Measurements from ENCODE around the gene PRKAG2. TPM values are rescaled to one million over a fixed set of nuclear protein-coding genes. Genes with fewer than 3 reads are reported as not detected.

The PRKAG2 gene
- total and polyA plus RNA-seq, 4 donors: 36.7 to 46.1 (median 40.0) TPM

DNA sequence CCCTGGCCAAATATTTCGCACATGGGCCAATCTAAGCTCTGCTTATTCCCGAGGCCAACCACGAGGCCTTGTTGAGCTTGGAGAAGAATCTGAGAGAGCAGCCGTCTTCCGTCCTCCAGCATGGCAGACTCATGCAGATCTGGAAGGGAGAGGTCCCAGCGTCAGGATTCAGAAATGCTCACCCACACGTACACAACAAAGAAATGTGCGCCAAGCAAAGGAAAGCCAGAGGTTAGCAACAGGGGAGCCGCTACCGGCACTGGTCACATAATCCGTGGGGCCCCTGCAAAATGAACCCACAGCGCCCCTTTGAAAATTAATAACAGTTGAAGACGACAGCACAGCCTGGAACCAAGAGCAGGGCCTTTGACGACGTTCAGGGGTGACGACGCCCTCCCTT lies 25.4 kb upstream of the PRKAG2 start:
- Histone ChIP-seq H3K4me1 (ENCODE audit: control insufficient read depth, insufficient read depth, low read length) (peaks cover 2% of the 10 kb centered on the region), H3K9me3 (ENCODE audit: control insufficient read depth, insufficient read depth, low read length) (no peaks in the 10 kb centered on the region), H3K27ac (ENCODE audit: low read depth, low read length) (no peak overlapping the region), H3K36me3 (ENCODE audit: control insufficient read depth, insufficient read depth, low read length) (no peaks in the 10 kb centered on the region), H3K27me3 (ENCODE audit: control insufficient read depth, insufficient read depth, low read length) (no peaks in the 10 kb centered on the region), H3K4me3 (ENCODE audit: low read depth, low read length) (no peak overlapping the region)
- DNase-seq (ENCODE audit: low read depth in 4 of 6, low spot score in 6 of 6): peak in 1 of 6 donors; percentile 25
- WGBS (ENCODE audit: insufficient coverage): 50% methylated on average over 13 of the region's 17 CpGs

DNA sequence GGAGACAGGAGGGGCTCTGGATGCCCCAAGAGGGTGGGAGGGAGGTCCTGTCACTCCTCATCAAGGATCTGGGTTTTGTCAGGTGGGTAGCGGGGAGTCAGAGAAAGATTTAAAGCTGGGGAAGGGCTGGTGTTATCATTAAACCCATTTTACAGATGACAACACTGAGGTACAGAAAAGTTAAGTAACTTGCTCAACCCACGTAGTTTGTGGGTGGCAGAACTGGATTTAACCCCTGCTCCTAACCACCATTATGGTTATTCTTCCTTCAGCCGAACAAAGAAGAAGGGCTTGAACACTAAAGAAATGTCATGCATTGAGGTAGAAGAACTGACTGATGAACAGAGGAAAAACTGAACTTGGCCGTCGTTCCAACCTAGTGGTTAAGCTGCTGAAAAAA lies 24.9 kb upstream of the PRKAG2 start:
- 49% methylated on average over 2 of the region's 5 CpGs for WGBS (ENCODE audit: insufficient coverage)
- no peaks in the 10 kb centered on the region for H3K9me3 ChIP-seq (ENCODE audit: control insufficient read depth, insufficient read depth, low read length)
- DNase-seq (ENCODE audit: low read depth in 4 of 6, low spot score in 6 of 6): no peak

DNA sequence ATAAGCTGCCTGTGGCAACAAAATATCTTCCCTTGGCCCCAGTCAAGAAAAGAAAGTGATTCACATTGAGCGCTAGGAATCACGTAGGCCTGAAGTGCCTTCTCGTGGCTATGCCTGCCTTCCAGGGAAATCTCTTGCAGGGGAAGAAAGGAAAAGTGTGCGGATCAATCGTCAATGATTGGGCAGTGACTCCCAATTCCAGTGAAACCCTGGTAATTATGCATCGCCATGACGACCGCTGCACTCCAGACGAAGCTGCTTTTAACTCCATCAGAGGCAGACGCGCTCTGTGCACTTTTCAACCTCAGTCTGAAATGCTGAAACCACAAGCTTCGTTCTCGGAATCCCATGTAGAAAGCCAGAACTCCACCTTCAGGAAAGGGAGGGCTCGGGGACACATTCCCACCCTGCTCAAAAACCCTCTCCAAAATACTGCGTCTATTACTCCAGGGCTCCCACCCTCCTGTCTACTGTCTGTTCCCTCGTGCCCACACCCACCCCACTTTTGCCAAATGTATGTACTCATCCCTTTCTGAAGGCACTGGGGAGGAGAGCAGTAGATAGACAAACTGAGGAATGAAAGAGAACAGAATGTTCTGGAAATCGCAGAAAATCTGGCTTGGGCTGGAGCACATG lies 24.2 kb upstream of the PRKAG2 start:
- Histone ChIP-seq H3K27me3 (ENCODE audit: control insufficient read depth, insufficient read depth, low read length) (no peaks in the 10 kb centered on the region), H3K36me3 (ENCODE audit: control insufficient read depth, insufficient read depth, low read length) (no peaks in the 10 kb centered on the region), H3K4me1 (ENCODE audit: control insufficient read depth, insufficient read depth, low read length) (peaks cover 6% of the 10 kb centered on the region), H3K4me3 (ENCODE audit: low read depth, low read length) (no peak overlapping the region), H3K9me3 (ENCODE audit: control insufficient read depth, insufficient read depth, low read length) (no peaks in the 10 kb centered on the region), H3K27ac (ENCODE audit: low read depth, low read length) (no peak overlapping the region)
- DNase-seq (ENCODE audit: low read depth in 4 of 6, low spot score in 6 of 6): peak in 2 of 6 donors; percentile 67 to 80
- WGBS (ENCODE audit: insufficient coverage): 30% methylated on average over 14 of the region's 17 CpGs

More for the DNA sequence above, 24.9 kb upstream of the PRKAG2 start:
- H3K27ac ChIP-seq (ENCODE audit: low read depth, low read length): no peak overlapping the region
- H3K4me3 ChIP-seq (ENCODE audit: low read depth, low read length): no peak overlapping the region
- H3K36me3 ChIP-seq (ENCODE audit: control insufficient read depth, insufficient read depth, low read length): no peaks in the 10 kb centered on the region
- H3K4me1 ChIP-seq (ENCODE audit: control insufficient read depth, insufficient read depth, low read length): peaks cover 6% of the 10 kb centered on the region
- H3K27me3 ChIP-seq (ENCODE audit: control insufficient read depth, insufficient read depth, low read length): no peaks in the 10 kb centered on the region

DNA sequence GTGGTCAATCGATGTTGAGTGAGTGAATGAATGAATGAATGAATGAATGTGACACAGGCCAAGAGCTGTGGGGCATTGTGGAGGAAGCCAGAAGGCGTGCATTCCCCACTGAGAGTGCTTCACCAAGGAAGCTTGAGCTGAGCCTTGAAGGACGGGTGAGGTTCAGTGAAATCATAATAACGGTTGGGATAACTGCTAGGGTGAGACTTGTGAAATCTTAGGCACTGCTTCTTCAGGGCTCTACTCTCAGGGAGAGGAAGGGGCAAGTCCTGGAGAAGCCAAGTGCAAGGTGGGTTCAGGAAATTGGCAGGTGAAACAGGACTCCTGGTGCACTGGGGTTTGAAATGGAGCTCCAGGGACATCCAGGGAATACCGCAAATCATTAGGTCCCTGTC lies 23.7 kb upstream of the PRKAG2 start:
- Histone ChIP-seq H3K27me3 (ENCODE audit: control insufficient read depth, insufficient read depth, low read length) (no peaks in the 10 kb centered on the region), H3K27ac (ENCODE audit: low read depth, low read length) (no peak overlapping the region), H3K4me1 (ENCODE audit: control insufficient read depth, insufficient read depth, low read length) (peaks cover 6% of the 10 kb centered on the region), H3K36me3 (ENCODE audit: control insufficient read depth, insufficient read depth, low read length) (no peaks in the 10 kb centered on the region), H3K9me3 (ENCODE audit: control insufficient read depth, insufficient read depth, low read length) (no peaks in the 10 kb centered on the region), H3K4me3 (ENCODE audit: low read depth, low read length) (no peak overlapping the region)
- WGBS (ENCODE audit: insufficient coverage): 74% methylated on average over 5 of the region's 5 CpGs
- peak in 1 of 6 donors; percentile 15 for DNase-seq (ENCODE audit: low read depth in 4 of 6, low spot score in 6 of 6)

DNA sequence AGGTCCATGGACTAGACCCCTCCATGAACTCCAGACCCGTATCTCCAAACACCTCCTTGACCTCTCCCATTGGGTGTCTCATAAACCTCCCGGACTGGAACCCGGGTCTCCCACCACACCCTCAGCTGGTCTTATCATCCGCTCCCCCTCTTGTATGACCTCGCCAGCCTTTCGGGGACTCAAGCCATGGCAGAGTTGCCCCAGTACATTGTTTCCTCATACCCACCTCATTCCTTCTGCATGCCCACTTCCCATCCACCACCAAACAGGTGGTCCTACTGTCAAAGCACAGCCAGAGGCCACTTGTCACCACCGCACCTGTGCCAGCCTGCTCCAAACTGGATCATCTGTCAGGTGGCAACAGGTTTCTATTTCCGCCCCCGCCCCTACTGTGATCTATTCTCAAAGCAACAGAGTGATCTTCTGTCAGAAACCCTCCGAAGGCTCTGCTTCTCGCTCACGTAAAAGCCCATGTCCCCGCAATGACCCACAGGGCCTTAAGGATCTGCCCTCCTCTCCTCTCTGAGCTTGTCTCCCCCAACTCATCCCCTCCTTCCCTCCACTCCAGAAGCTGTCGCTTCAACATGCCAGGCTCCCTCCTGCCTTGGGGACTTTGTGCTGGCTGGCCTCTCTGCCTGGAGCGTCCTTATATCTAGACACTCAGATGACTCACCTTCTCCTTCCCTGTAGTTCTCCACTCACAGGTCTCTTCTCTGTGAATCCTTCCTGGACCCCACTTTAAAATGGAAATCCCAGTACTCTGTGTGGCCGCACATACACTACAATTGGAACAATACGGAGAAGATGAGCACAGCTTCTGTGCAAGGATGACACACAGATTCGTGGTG lies 22.8 kb upstream of the PRKAG2 start:
- WGBS (ENCODE audit: insufficient coverage): 94% methylated on average over 18 of the region's 18 CpGs
- Histone ChIP-seq H3K9me3 (ENCODE audit: control insufficient read depth, insufficient read depth, low read length) (no peaks in the 10 kb centered on the region), H3K4me1 (ENCODE audit: control insufficient read depth, insufficient read depth, low read length) (peaks cover 6% of the 10 kb centered on the region), H3K27me3 (ENCODE audit: control insufficient read depth, insufficient read depth, low read length) (no peaks in the 10 kb centered on the region), H3K36me3 (ENCODE audit: control insufficient read depth, insufficient read depth, low read length) (no peaks in the 10 kb centered on the region), H3K4me3 (ENCODE audit: low read depth, low read length) (no peak overlapping the region), H3K27ac (ENCODE audit: low read depth, low read length) (no peak overlapping the region)
- DNase-seq (ENCODE audit: low read depth in 4 of 6, low spot score in 6 of 6): no peak

DNA sequence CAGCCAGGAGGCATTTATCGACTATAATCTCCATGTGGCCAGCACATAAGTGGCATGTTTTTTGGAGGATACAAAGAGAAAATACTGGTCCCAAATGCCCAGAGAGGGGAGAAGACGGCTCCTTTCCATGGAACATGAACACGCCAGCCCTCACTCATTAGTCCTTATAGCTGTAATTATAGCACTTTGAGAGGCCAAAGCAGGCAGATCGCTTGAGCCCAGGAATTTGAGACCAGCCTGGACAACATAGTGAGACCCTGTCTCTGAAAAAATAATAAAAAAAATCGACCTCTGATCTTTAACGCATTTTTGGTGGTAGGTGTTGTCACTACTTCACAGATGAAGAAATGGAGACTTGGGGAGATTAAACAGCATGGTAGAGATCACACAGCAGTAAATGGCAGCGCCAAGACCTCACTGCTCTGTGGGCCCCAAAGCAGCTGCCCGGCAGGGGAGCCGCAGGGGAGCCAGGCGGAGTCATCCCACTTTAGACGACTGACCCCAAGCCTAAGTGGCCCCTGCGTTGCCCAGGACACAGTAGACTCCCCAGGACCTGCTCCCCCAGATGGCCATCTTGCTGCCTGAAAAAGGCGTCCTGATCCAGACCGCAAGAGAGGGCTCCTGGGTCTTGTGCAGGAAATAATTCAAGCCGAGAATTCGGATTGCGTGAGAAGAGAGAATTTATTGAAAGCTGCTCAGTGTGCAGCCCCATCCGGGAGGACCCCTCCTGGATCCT lies 21.2 kb upstream of the PRKAG2 start:
- Histone ChIP-seq H3K27me3 (ENCODE audit: control insufficient read depth, insufficient read depth, low read length) (no peaks in the 10 kb centered on the region), H3K4me1 (ENCODE audit: control insufficient read depth, insufficient read depth, low read length) (peaks cover 6% of the 10 kb centered on the region), H3K36me3 (ENCODE audit: control insufficient read depth, insufficient read depth, low read length) (no peaks in the 10 kb centered on the region), H3K27ac (ENCODE audit: low read depth, low read length) (no peak overlapping the region), H3K4me3 (ENCODE audit: low read depth, low read length) (no peak overlapping the region), H3K9me3 (ENCODE audit: control insufficient read depth, insufficient read depth, low read length) (no peaks in the 10 kb centered on the region)
- 75% methylated on average over 13 of the region's 18 CpGs for WGBS (ENCODE audit: insufficient coverage)
- no peak for DNase-seq (ENCODE audit: low read depth in 4 of 6, low spot score in 6 of 6)

DNA sequence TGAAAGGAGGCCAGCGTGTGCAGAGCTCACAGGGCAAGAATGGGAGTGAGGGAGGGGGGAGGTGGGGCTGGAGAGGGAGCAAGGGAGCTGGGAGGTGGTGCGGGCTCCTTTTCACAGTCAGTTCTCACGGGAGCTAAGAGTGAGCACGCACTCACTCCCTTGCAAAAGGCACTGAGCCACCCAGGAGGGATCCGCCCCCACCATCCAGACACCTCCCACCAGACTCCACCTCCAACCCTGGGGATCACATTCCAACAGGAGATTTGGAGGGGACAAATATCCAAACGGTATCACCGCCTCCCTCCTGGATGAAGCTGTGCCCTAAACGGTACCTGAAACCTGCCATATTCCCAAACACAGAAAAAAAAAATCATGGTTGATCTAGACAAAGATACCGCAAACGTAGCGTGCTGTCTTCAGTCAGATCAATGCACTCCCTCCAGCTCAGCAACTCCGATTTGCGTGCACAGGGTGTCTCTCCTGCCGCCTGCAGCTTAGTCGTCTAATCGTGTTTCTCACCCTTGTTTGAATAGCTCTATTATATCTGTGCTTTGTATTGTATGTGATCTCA lies 20.3 kb upstream of the PRKAG2 start:
- no peak overlapping the region for H3K4me3 ChIP-seq (ENCODE audit: low read depth, low read length)
- peaks cover 2% of the 10 kb centered on the region for H3K27me3 ChIP-seq (ENCODE audit: control insufficient read depth, insufficient read depth, low read length)
- peaks cover 6% of the 10 kb centered on the region for H3K4me1 ChIP-seq (ENCODE audit: control insufficient read depth, insufficient read depth, low read length)
- WGBS (ENCODE audit: insufficient coverage): 25% methylated on average over 9 of the region's 16 CpGs
- no peaks in the 10 kb centered on the region for H3K36me3 ChIP-seq (ENCODE audit: control insufficient read depth, insufficient read depth, low read length)
- DNase-seq (ENCODE audit: low read depth in 4 of 6, low spot score in 6 of 6): peak in 3 of 6 donors; percentile 32 to 89 (median 66)
- no peak overlapping the region for H3K27ac ChIP-seq (ENCODE audit: low read depth, low read length)
- no peaks in the 10 kb centered on the region for H3K9me3 ChIP-seq (ENCODE audit: control insufficient read depth, insufficient read depth, low read length)

DNA sequence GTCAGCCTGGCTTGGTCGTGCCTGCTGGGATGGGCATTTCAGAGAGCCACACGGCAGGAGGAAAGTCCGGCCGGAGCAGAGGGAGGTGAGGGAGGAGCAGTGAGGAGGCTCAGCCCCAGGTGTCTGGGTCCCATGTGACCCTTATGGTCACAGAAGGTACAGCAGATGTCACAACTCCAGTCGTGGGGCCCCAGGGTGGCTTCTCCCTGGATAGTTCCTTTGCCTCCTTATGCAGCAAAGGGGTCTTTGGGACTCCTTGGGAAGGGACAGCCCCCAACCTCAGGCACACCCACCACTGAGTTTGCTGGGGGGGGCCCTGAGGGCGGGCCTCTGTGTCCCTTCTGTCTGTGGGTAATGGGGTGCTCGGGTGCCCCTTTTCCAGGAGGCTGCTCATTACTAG lies 19.6 kb upstream of the PRKAG2 start:
- no peak for DNase-seq (ENCODE audit: low read depth in 4 of 6, low spot score in 6 of 6)
- WGBS (ENCODE audit: insufficient coverage): 83% methylated on average over 3 of the region's 7 CpGs
- Histone ChIP-seq H3K9me3 (ENCODE audit: control insufficient read depth, insufficient read depth, low read length) (no peaks in the 10 kb centered on the region), H3K27me3 (ENCODE audit: control insufficient read depth, insufficient read depth, low read length) (peaks cover 9% of the 10 kb centered on the region), H3K27ac (ENCODE audit: low read depth, low read length) (no peak overlapping the region), H3K4me1 (ENCODE audit: control insufficient read depth, insufficient read depth, low read length) (peaks cover 6% of the 10 kb centered on the region), H3K4me3 (ENCODE audit: low read depth, low read length) (no peak overlapping the region), H3K36me3 (ENCODE audit: control insufficient read depth, insufficient read depth, low read length) (no peaks in the 10 kb centered on the region)

DNA sequence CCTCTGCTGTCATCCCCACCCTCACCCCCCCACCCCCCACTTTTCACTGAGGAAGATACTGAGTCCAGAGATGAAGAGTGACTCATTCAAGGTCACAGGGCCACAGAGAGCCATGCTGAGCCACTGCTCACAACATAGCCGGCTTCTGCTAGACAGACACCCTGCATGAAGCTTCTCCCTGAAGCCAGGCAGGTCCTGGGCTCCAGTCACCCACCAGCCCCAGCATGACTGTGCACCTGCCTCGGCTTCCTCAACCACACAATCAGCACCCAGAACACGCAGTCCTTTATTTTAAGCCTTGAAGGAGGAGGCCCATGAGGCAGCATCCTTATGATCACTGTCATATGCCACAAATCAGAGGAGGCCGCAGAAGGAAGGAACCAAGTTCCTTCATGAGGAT lies 19.2 kb upstream of the PRKAG2 start:
- no peaks in the 10 kb centered on the region for H3K9me3 ChIP-seq (ENCODE audit: control insufficient read depth, insufficient read depth, low read length)
- DNase-seq (ENCODE audit: low read depth in 4 of 6, low spot score in 6 of 6): no peak
- peaks cover 6% of the 10 kb centered on the region for H3K4me1 ChIP-seq (ENCODE audit: control insufficient read depth, insufficient read depth, low read length)
- no peak overlapping the region for H3K27ac ChIP-seq (ENCODE audit: low read depth, low read length)
- H3K27me3 ChIP-seq (ENCODE audit: control insufficient read depth, insufficient read depth, low read length): peaks cover 13% of the 10 kb centered on the region
- 86% methylated on average over 4 of the region's 4 CpGs for WGBS (ENCODE audit: insufficient coverage)
- H3K4me3 ChIP-seq (ENCODE audit: low read depth, low read length): no peak overlapping the region
- H3K36me3 ChIP-seq (ENCODE audit: control insufficient read depth, insufficient read depth, low read length): no peaks in the 10 kb centered on the region
